HG03378 (cell line): ENCODE measurements around the gene SKP1.

Source experiments
- ATAC-seq: cut with Tn5 transposase; IDR thresholded peaks from one replicate; pipeline ENCODE4 v1.9.1; 2021; ENCODE audit warnings: mild to moderate bottlenecking, moderate library complexity; ENCODE audit not compliant: unreplicated experiment

The SKP1 gene

GRCh38 chr5:134113902-134114875 lies 62.6 kb downstream of the SKP1 start, which contains the start of gene TCF7:
Gene TCF7 (plus strand): TSS chr5:134114681. CDS start chr5:134114907, 226 bp downstream.
- ATAC-seq: peak; percentile 57

GRCh38 chr5:134113363-134113889 lies 63.3 kb downstream of the SKP1 start:
- ATAC-seq: no peak

GRCh38 chr5:134112726-134113362 lies 63.9 kb downstream of the SKP1 start:
- ATAC-seq: no peak

GRCh38 chr5:134111741-134112647 lies 64.8 kb downstream of the SKP1 start:
- no peak for ATAC-seq

- no peak for ATAC-seq
Observed at GRCh38 chr5:134110382-134110781, 66.4 kb downstream of the SKP1 start.

GRCh38 chr5:134107779-134108178 lies 69.0 kb downstream of the SKP1 start:
- no peak for ATAC-seq

GRCh38 chr5:134106991-134107701 lies 69.6 kb downstream of the SKP1 start:
- no peak for ATAC-seq

- ATAC-seq: no peak
Observed at GRCh38 chr5:134103998-134104654, 72.6 kb downstream of the SKP1 start.

- ATAC-seq: no peak
Observed at GRCh38 chr5:134103397-134103796, 73.4 kb downstream of the SKP1 start.

- ATAC-seq: no peak
Observed at GRCh38 chr5:134101686-134102439, 74.9 kb downstream of the SKP1 start.

GRCh38 chr5:134100283-134101091 lies 76.3 kb downstream of the SKP1 start:
- ATAC-seq: peak; percentile 81

- ATAC-seq: no peak
Observed at GRCh38 chr5:134099939-134100282, 76.8 kb downstream of the SKP1 start.

- no peak for ATAC-seq
Observed at GRCh38 chr5:134099288-134099872, 77.4 kb downstream of the SKP1 start.
